Panc1 (cell line): ENCODE data around the gene HABP2. TPM values are rescaled to one million over a fixed set of nuclear protein-coding genes. Genes with fewer than 3 reads are reported as not detected.

Source experiments
- ATAC-seq: fragments of 200-7000 bp; cut with Tn5 transposase; 2 replicates; pipeline ENCODE4 v1.9.1; 2020; ENCODE audit warnings: mild to moderate bottlenecking, moderate library complexity
- BruUV-seq: library from RNA; stranded (reverse); fragments of 400-500 nt; replicated peaks from 2 replicates; lab custom pipeline; 2021; lab: Mats Ljungman, UMichigan
- CTCF ChIA-PET: fragments of 300-600 bp; sonication (Branson Sonifier 250); formaldehyde crosslinking; loops from one replicate; lab custom pipeline; 2022; ENCODE audit warnings: antibody characterized with exemption; lab: Charles Lee
- POLR2A ChIA-PET: fragments of 300-600 bp; sonication (Branson Sonifier 250); formaldehyde crosslinking; loops from one replicate; lab custom pipeline; 2022; ENCODE audit warnings: antibody characterized with exemption; lab: Charles Lee
- DNase-seq: peaks from one replicate; pipeline ENCODE4 v3.0.0-alpha.2; 2010; ENCODE audit warnings: low read depth, low spot score
- H3K27ac ChIP-seq: 2 replicates; pipeline ENCODE4 v1.5.1; 2011; ENCODE audit warnings: mild to moderate bottlenecking, low read length, inconsistent platforms
- H3K27me3 ChIP-seq: fragments of 200-500 bp; sonication (Bioruptor generic); 2 replicates; pipeline ENCODE4 v1.6.0; 2014; ENCODE audit warnings: low read length, inconsistent platforms; ENCODE audit not compliant: control insufficient read depth, insufficient read depth
- H3K36me3 ChIP-seq: fragments of 200-500 bp; sonication (Bioruptor generic); 2 replicates; pipeline ENCODE4 v1.5.1; 2014; ENCODE audit warnings: inconsistent platforms, mild to moderate bottlenecking, low read length, moderate library complexity; ENCODE audit not compliant: control insufficient read depth, insufficient read depth
- H3K4me1 ChIP-seq: 2 replicates; pipeline ENCODE4 v1.5.1; 2011; ENCODE audit warnings: inconsistent platforms, mild to moderate bottlenecking, low read length, moderate library complexity; ENCODE audit not compliant: control insufficient read depth, insufficient read depth
- H3K4me3 ChIP-seq, 2 experiments: 2 replicates each; pipeline ENCODE4 v1.5.1; 2011 to 2012; ENCODE audit warnings: low read depth in 2 of 2, low read length in 2 of 2, mild to moderate bottlenecking in 2 of 2, inconsistent platforms in 1 of 2, moderate library complexity in 1 of 2
- H3K9me3 ChIP-seq: fragments of 200-500 bp; sonication (Bioruptor generic); 2 replicates; pipeline ENCODE4 v1.5.1; 2014; ENCODE audit warnings: low read depth, mild to moderate bottlenecking, inconsistent platforms, low read length, moderate library complexity; ENCODE audit not compliant: control insufficient read depth, insufficient read depth
- POLR2AphosphoS5 ChIP-seq: IDR thresholded peaks from 2 replicates; pipeline ENCODE4 v1.6.1; 2012; ENCODE audit warnings: mild to moderate bottlenecking, low read depth, low read length, moderate library complexity
- SIN3A ChIP-seq: IDR thresholded peaks from 2 replicates; pipeline ENCODE4 v1.6.1; 2012; ENCODE audit warnings: low read depth, mild to moderate bottlenecking, low read length, moderate library complexity, borderline replicate concordance; ENCODE audit not compliant: insufficient read depth
- TCF7L2 ChIP-seq: IDR thresholded peaks from 2 replicates; pipeline ENCODE4 v1.6.1; 2011; ENCODE audit warnings: mild to moderate bottlenecking, low read depth, low read length, inconsistent platforms
- in situ Hi-C: cut with HindIII; loops from 2 replicates; pipeline ENCODE4 v1.10.0; 2016; ENCODE audit warnings: low sequenced_read_pairs, low pct_unique_long_range_greater_than_20kb
- intact Hi-C: fragments of 100-400 bp; cut with micrococcal nuclease; formaldehyde crosslinking; loops from one replicate; pipeline ENCODE4 v1.10.0; 2022; ENCODE audit not compliant: unreplicated experiment
- total RNA-seq: library from RNA; stranded (reverse); gene quantifications from one replicate; pipeline ENCODE4 v1.2.1, GENCODE V29; 2021; ENCODE audit not compliant: unreplicated experiment
- TF ChIP-seq, protein P1 (sequence below), 2 experiments: IDR thresholded peaks; 2 replicates each; pipeline ENCODE4 v1.6.1; 2011 to 2012; ENCODE audit warnings: low read depth in 2 of 2, control low read depth in 1 of 2, low read length in 1 of 2, mild to moderate bottlenecking in 1 of 2, moderate library complexity in 1 of 2; ENCODE audit not compliant: insufficient read depth in 1 of 2
- TF ChIP-seq, protein P2 (sequence below): fragments of 450-650 bp; IDR thresholded peaks from 2 replicates; pipeline ENCODE4 v1.5.1; 2017; ENCODE audit warnings: mild to moderate bottlenecking

The HABP2 gene
- total RNA-seq, 1 experiment from 2014 or later = 0.13 TPM

- H3K27me3 ChIP-seq = 0 out of 2 replicates have a peak, but pooled peaks cover 2% of the 10 kb centered on the region
- CTCF ChIA-PET = interaction anchor here (0.5 to 1.1 kb wide), 4 partner anchors 55 to 422 kb away, joined by 3 to 9 read pairs (median 4); no protein-coding TSS in a partner anchor
- in situ Hi-C loops (no loop called here), intact Hi-C loops (loop anchor here (5.0 kb wide), 1 partner anchor 171 kb away; no protein-coding TSS in a partner anchor)
- no peak overlapping the region for H3K27ac ChIP-seq
- H3K9me3 ChIP-seq = no peaks in the 10 kb centered on the region
- POLR2A ChIA-PET = no interaction called here
- H3K36me3 ChIP-seq = no peaks in the 10 kb centered on the region
- no TSS peak for BruUV-seq
- peak; percentile 97 for ATAC-seq
- H3K4me3 ChIP-seq = peak overlapping the region; percentile 28 to 49
- peak; percentile 43 for DNase-seq
- H3K4me1 ChIP-seq = 0 out of 2 replicates have a peak, but pooled peaks cover 2% of the 10 kb centered on the region
- TF ChIP-seq, protein P1, sequence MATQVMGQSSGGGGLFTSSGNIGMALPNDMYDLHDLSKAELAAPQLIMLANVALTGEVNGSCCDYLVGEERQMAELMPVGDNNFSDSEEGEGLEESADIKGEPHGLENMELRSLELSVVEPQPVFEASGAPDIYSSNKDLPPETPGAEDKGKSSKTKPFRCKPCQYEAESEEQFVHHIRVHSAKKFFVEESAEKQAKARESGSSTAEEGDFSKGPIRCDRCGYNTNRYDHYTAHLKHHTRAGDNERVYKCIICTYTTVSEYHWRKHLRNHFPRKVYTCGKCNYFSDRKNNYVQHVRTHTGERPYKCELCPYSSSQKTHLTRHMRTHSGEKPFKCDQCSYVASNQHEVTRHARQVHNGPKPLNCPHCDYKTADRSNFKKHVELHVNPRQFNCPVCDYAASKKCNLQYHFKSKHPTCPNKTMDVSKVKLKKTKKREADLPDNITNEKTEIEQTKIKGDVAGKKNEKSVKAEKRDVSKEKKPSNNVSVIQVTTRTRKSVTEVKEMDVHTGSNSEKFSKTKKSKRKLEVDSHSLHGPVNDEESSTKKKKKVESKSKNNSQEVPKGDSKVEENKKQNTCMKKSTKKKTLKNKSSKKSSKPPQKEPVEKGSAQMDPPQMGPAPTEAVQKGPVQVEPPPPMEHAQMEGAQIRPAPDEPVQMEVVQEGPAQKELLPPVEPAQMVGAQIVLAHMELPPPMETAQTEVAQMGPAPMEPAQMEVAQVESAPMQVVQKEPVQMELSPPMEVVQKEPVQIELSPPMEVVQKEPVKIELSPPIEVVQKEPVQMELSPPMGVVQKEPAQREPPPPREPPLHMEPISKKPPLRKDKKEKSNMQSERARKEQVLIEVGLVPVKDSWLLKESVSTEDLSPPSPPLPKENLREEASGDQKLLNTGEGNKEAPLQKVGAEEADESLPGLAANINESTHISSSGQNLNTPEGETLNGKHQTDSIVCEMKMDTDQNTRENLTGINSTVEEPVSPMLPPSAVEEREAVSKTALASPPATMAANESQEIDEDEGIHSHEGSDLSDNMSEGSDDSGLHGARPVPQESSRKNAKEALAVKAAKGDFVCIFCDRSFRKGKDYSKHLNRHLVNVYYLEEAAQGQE (IDR thresholded peaks at IDR 0.05; ENCODE audit: insufficient read depth in 1 of 2, low read depth in 2 of 2, low read length in 1 of 2) = 0 out of 4 replicates have a peak, but pooled peaks of 1 of the 2 experiments have one; percentile 16
- no peak for TF ChIP-seq POLR2AphosphoS5
- TF ChIP-seq, protein P2, sequence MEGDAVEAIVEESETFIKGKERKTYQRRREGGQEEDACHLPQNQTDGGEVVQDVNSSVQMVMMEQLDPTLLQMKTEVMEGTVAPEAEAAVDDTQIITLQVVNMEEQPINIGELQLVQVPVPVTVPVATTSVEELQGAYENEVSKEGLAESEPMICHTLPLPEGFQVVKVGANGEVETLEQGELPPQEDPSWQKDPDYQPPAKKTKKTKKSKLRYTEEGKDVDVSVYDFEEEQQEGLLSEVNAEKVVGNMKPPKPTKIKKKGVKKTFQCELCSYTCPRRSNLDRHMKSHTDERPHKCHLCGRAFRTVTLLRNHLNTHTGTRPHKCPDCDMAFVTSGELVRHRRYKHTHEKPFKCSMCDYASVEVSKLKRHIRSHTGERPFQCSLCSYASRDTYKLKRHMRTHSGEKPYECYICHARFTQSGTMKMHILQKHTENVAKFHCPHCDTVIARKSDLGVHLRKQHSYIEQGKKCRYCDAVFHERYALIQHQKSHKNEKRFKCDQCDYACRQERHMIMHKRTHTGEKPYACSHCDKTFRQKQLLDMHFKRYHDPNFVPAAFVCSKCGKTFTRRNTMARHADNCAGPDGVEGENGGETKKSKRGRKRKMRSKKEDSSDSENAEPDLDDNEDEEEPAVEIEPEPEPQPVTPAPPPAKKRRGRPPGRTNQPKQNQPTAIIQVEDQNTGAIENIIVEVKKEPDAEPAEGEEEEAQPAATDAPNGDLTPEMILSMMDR = peak; percentile 99
Measured at GRCh38 chr10:113563306-113564088, 10.6 kb downstream of the HABP2 start.

DNA sequence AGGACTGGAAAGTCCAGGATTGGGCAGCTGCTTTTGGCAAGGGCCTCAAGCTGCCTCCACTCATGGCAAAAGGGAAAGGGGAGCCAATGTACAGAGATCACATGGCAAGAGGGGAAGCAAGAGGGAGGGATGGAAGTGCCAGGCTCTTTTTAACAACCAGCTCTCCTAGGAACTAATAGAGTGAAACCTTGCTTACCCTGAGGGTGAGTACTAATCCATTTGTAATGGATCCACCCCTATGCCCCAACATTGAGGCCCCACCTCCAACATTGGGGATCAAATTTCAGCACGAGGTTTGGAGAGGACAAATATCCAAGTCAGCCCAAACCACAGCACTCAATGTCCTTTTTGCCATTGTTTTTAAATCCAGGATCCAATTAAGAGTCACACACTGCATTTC, 12.5 kb downstream of the HABP2 start:
- DNase-seq = no peak
- Histone ChIP-seq H3K27ac (no peak overlapping the region), H3K36me3 (no peaks in the 10 kb centered on the region), H3K27me3 (no peaks in the 10 kb centered on the region), H3K4me1 (0 out of 2 replicates have a peak, but pooled peaks cover 2% of the 10 kb centered on the region), H3K4me3 (no peak overlapping the region), H3K9me3 (no peaks in the 10 kb centered on the region)
- CTCF ChIA-PET = no interaction called here
- POLR2A ChIA-PET = no interaction called here
- intact Hi-C loops = no loop called here
- no TSS peak for BruUV-seq
- TF ChIP-seq POLR2AphosphoS5 = no peak
- no peak for TF ChIP-seq TCF7L2
- TF ChIP-seq SIN3A = no peak
- TF ChIP-seq, protein P1 (IDR thresholded peaks at IDR 0.05; ENCODE audit: insufficient read depth in 1 of 2, low read depth in 2 of 2, low read length in 1 of 2) = no peak
- TF ChIP-seq, protein P2 = no peak
- in situ Hi-C loops = no loop called here
- ATAC-seq = no peak
